ENCODE measurements around the gene TTLL8. TPM values are rescaled to one million over a fixed set of nuclear protein-coding genes. Genes with fewer than 3 reads are reported as not detected.

The TTLL8 gene
- total RNA-seq, 2 donors from 2014 or later = 0.20 TPM; not detected in 1

DNA sequence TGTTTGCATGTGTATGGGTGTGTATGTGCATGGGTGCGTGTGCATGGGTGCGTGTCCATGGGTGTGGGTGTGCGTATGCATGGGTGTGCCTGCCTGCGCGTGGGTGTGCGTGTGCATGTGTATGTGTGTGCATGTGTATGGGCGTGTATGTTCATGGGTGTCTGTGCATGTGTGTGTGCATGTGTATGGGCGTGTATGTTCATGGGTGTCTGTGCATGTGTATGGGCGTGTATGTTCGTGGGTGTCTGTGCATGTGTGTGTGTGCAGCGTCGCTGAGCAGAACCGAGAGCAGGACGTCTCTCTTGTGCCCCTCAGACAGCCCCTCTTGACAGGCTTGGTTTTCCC is 59.4 kb downstream of the TTLL8 start:
- no peaks in the 10 kb centered on the region for H3K36me3 Mint-ChIP-seq (ENCODE audit: low read depth)
- TF ChIP-seq, protein P1, sequence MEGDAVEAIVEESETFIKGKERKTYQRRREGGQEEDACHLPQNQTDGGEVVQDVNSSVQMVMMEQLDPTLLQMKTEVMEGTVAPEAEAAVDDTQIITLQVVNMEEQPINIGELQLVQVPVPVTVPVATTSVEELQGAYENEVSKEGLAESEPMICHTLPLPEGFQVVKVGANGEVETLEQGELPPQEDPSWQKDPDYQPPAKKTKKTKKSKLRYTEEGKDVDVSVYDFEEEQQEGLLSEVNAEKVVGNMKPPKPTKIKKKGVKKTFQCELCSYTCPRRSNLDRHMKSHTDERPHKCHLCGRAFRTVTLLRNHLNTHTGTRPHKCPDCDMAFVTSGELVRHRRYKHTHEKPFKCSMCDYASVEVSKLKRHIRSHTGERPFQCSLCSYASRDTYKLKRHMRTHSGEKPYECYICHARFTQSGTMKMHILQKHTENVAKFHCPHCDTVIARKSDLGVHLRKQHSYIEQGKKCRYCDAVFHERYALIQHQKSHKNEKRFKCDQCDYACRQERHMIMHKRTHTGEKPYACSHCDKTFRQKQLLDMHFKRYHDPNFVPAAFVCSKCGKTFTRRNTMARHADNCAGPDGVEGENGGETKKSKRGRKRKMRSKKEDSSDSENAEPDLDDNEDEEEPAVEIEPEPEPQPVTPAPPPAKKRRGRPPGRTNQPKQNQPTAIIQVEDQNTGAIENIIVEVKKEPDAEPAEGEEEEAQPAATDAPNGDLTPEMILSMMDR (conservative IDR thresholded peaks at IDR 0.05) = no peak
- no peak overlapping the region for H3K9ac ChIP-seq (ENCODE audit: extremely low read depth, low read length, poor library complexity, severe bottlenecking)
- DNase-seq = no peak
- H3K27ac Mint-ChIP-seq = no peak overlapping the region
- no peaks in the 10 kb centered on the region for H3K9me3 ChIP-seq (ENCODE audit: control insufficient read depth, low read length)
- peaks cover 30% of the 10 kb centered on the region for H3K27me3 Mint-ChIP-seq (ENCODE audit: insufficient read depth)
- H3K4me3 Mint-ChIP-seq = peak overlapping the region; percentile 52
- no peak overlapping the region for H3K27ac ChIP-seq (ENCODE audit: low read depth, low read length)
- H3K4me1 Mint-ChIP-seq = no peaks in the 10 kb centered on the region
- H3K4me3 ChIP-seq (ENCODE audit: low read length) = no peak overlapping the region
- 92 to 93% methylated on average over 11 to 14 of the region's 14 CpGs for WGBS, 2 experiments (ENCODE audit: insufficient coverage in 1 of 2, insufficient read length in 1 of 2)
- peaks cover 21% of the 10 kb centered on the region for H3K27me3 ChIP-seq (ENCODE audit: control insufficient read depth, insufficient read depth, low read length, poor library complexity, severe bottlenecking)
- H3K36me3 ChIP-seq (ENCODE audit: control insufficient read depth, insufficient read depth, low read length) = no peaks in the 10 kb centered on the region
- H3K4me1 ChIP-seq (ENCODE audit: control insufficient read depth, insufficient read depth, low read length) = no peaks in the 10 kb centered on the region
- H3K9me3 Mint-ChIP-seq = no peaks in the 10 kb centered on the region

DNA sequence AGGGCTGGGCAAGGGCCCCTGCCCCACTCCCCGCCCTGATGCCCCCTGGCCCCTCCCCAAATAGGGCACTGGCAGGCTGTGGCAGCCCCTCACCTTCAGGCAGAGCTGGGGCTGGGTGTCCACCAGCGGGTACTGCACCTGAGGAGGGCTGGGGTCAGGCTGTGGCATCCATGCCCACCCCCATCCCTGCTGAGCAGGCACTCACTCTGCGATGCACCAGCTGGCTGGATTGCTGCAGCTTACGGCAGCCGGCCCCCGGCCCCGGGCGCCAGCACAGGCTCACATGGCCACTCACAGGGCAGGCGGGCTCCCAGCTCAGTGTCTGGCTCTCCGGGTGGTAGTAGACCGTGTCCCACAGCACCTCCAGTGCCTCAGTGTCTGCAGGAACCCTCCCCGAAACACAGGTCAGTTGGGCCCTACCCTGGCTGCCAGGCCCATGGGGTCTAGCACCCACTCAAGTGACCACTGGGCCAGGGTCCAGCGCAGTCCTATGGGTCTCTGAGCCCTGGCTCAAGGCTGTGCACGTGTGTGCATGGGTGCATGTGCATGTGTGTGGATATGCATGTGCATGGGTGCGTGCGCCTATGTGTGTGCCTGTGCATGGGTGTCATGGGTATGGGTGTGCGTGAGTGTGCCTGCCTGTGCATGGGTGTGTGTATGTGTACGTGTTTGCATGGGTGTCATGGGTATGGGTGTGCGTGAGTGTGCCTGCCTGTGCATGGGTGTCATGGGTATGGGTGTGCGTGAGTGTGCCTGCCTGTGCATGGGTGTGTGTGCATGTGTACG is 60.0 kb downstream of the TTLL8 start:
- Histone ChIP-seq H3K36me3 (ENCODE audit: control insufficient read depth, insufficient read depth, low read length) (no peaks in the 10 kb centered on the region), H3K27ac (ENCODE audit: low read depth, low read length) (no peak overlapping the region), H3K4me3 (ENCODE audit: low read length) (no peak overlapping the region), H3K4me1 (ENCODE audit: control insufficient read depth, insufficient read depth, low read length) (no peaks in the 10 kb centered on the region), H3K27me3 (ENCODE audit: control insufficient read depth, insufficient read depth, low read length, poor library complexity, severe bottlenecking) (peaks cover 21% of the 10 kb centered on the region), H3K9me3 (ENCODE audit: control insufficient read depth, low read length) (no peaks in the 10 kb centered on the region), H3K9ac (ENCODE audit: extremely low read depth, low read length, poor library complexity, severe bottlenecking) (no peak overlapping the region)
- no peaks in the 10 kb centered on the region for H3K4me1 Mint-ChIP-seq
- 92 to 94% methylated on average over 18 to 21 of the region's 21 CpGs for WGBS, 2 experiments (ENCODE audit: insufficient coverage in 1 of 2, insufficient read length in 1 of 2)
- H3K36me3 Mint-ChIP-seq (ENCODE audit: low read depth) = no peaks in the 10 kb centered on the region
- TF ChIP-seq, protein P1 (conservative IDR thresholded peaks at IDR 0.05) = no peak
- H3K9me3 Mint-ChIP-seq = no peaks in the 10 kb centered on the region
- peak; percentile 45 for DNase-seq
- no peak overlapping the region for H3K27ac Mint-ChIP-seq
- peaks cover 33% of the 10 kb centered on the region for H3K27me3 Mint-ChIP-seq (ENCODE audit: insufficient read depth)
- no peak overlapping the region for H3K4me3 Mint-ChIP-seq

GRCh38 chr22:49997251-49997599 is 60.9 kb downstream of the TTLL8 start:
- H3K36me3 Mint-ChIP-seq (ENCODE audit: low read depth) = no peaks in the 10 kb centered on the region
- H3K9ac ChIP-seq (ENCODE audit: extremely low read depth, low read length, poor library complexity, severe bottlenecking) = no peak overlapping the region
- no peaks in the 10 kb centered on the region for H3K4me1 ChIP-seq (ENCODE audit: control insufficient read depth, insufficient read depth, low read length)
- H3K36me3 ChIP-seq (ENCODE audit: control insufficient read depth, insufficient read depth, low read length) = no peaks in the 10 kb centered on the region
- TF ChIP-seq, protein P1 (conservative IDR thresholded peaks at IDR 0.05) = no peak
- peak; percentile 47 for DNase-seq
- no peaks in the 10 kb centered on the region for H3K4me1 Mint-ChIP-seq
- peaks cover 32% of the 10 kb centered on the region for H3K27me3 Mint-ChIP-seq (ENCODE audit: insufficient read depth)
- H3K27ac ChIP-seq (ENCODE audit: low read depth, low read length) = no peak overlapping the region
- no peak overlapping the region for H3K27ac Mint-ChIP-seq
- no peak overlapping the region for H3K4me3 ChIP-seq (ENCODE audit: low read length)
- no peak overlapping the region for H3K4me3 Mint-ChIP-seq
- 90% methylated on average over 6 to 10 of the region's 12 CpGs for WGBS, 2 experiments (ENCODE audit: insufficient coverage in 1 of 2, insufficient read length in 1 of 2)
- peaks cover 2% of the 10 kb centered on the region for H3K9me3 Mint-ChIP-seq
- no peaks in the 10 kb centered on the region for H3K9me3 ChIP-seq (ENCODE audit: control insufficient read depth, low read length)
- peaks cover 21% of the 10 kb centered on the region for H3K27me3 ChIP-seq (ENCODE audit: control insufficient read depth, insufficient read depth, low read length, poor library complexity, severe bottlenecking)

Measured in endodermal cell (in vitro differentiated cells).